ENCODE data around the gene BRICD5.
A peak's percentile ranks its signal among the peaks of the same experiment; 100 is the strongest.

Gene BRICD5

DNA sequence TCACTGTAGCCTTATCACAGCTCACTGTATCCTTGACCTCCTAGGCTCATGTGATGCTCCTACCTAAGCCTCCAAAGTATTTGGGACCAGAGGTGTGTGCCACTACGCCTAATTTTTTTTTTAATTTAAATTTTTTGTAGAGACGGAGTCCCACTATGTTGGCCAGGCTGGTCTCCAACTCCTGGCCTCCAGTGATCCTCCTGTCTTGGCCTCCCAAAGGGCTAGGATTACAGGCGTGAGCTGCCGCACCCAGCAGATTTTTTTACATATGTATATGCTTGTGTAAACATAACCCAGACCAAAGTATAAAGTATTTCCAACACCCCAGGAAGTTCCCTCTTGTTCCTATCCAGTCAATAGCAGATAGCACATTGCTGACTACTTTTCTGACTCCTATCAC is 5.7 kb upstream of the BRICD5 start:
- Histone ChIP-seq H3K9ac (no peak overlapping the region; a peak in 1 of 22 replicates), H3K4me3 (peak overlapping the region in 1 of 10 experiments; percentile 91; a peak in 1 of 20 replicates), H3K36me3 (peaks cover 6 to 16% (median 13%) of the 10 kb centered on the region in 11 experiments; a peak in 15 of 22 replicates), H3K4me1 (peaks cover 23 to 32% (median 28%) of the 10 kb centered on the region in 10 experiments), H3K27ac (peak overlapping the region in 4 of 11 experiments; percentile 86 to 91 (median 90); a peak in 4 of 22 replicates), H3K9me3 (replicated peaks in 1 of 11) (no peaks in the 10 kb centered on the region), H4K20me1 (peaks cover 8 to 30% (median 24%) of the 10 kb centered on the region in 11 experiments; a peak in 20 of 22 replicates), H3K4me2 (peak overlapping the region in 10 of 11 experiments; percentile 68 to 98 (median 85); a peak in 13 of 22 replicates), H3K27me3 (no peaks in the 10 kb centered on the region)
- TF ChIP-seq Cebpa-rat (IDR thresholded peaks at IDR 0.05): no peak

GRCh38 chr16:2214719-2214968 is 4.0 kb upstream of the BRICD5 start, which contains the start of gene PGP:
Gene PGP, minus strand, starts transcription at chr16:2214840. Its CDS starts 63 bp downstream, at chr16:2214777.
- peaks cover 13 to 33% (median 21%) of the 10 kb centered on the region in 11 experiments; a peak in 21 of 22 replicates for H3K36me3 ChIP-seq
- peak within 1 kb of the TSS; percentile 83 to 98 (median 94) for H3K4me3 ChIP-seq
- H3K27ac ChIP-seq: peak within 1 kb of the TSS; percentile 72 to 92 (median 89)
- peak within 1 kb of the TSS; percentile 95 to 100 (median 99) for H3K4me2 ChIP-seq
- no peak for TF ChIP-seq Cebpa-rat (IDR thresholded peaks at IDR 0.05)
- H3K9me3 ChIP-seq (replicated peaks in 1 of 11): no peaks in the 10 kb centered on the region
- no peaks in the 10 kb centered on the region for H3K27me3 ChIP-seq
- peak within 1 kb of the TSS; percentile 83 to 94 (median 89) for H3K9ac ChIP-seq
- peaks cover 8 to 46% (median 36%) of the 10 kb centered on the region in 11 experiments; a peak in 20 of 22 replicates for H4K20me1 ChIP-seq
- H3K4me1 ChIP-seq: peaks cover 23 to 37% (median 29%) of the 10 kb centered on the region in 10 experiments

DNA sequence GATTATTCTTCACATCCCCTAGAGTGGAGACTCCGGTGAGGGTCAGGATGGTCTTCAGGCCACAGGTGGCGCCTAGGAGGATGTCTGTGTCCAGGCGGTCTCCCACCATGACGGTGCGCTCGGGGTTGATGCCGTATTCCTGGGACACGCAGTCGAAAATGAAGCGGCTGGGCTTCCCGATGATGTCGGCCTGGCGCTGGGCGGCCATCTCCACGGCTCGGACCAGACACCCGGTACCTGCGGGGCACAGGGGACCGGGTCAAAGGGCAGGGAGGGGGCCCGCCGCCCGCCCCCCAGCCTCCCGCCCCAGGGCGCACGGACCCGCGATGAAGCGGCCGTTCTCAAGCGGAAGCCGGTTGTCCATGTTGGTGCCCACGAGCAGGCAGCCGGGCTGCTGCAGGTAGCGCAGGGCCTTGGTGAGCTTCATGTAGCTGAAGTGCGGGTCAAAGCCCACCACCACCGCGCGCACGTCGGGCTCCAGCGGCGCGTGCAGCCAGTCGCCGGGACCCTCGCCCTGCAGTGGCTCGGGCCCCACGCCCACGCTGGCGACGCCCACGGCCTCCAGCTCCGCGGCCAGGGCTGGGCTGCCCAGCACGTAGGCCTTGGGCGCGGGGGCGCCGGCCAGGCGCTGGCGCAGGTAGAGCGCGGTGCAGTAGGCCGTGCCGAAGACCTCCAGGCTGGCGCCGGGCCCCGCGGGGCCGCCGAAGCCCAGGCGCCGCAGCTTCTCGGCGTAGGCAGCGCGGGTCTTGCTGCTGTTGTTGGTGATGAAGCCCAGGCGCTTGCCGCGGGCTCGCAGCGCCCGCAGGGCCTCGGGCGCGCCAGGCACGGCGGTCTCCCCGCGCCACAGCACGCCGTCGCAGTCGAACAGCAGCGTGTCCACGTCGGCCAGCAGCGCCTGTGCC is 3.4 kb upstream of the BRICD5 start:
- Histone ChIP-seq H3K36me3 (peaks cover 19 to 38% (median 27%) of the 10 kb centered on the region in 11 experiments), H3K4me2 (peak overlapping the region; percentile 95 to 100 (median 99)), H3K4me3 (peak overlapping the region; percentile 83 to 98 (median 94)), H4K20me1 (peaks cover 8 to 52% (median 36%) of the 10 kb centered on the region in 11 experiments; a peak in 20 of 22 replicates), H3K9ac (peak overlapping the region; percentile 83 to 94 (median 89)), H3K27ac (peak overlapping the region; percentile 67 to 91 (median 78)), H3K27me3 (no peaks in the 10 kb centered on the region), H3K9me3 (replicated peaks in 1 of 11) (no peaks in the 10 kb centered on the region), H3K4me1 (peaks cover 23 to 37% (median 29%) of the 10 kb centered on the region in 10 experiments)
- TF ChIP-seq Cebpa-rat (IDR thresholded peaks at IDR 0.05): no peak

DNA sequence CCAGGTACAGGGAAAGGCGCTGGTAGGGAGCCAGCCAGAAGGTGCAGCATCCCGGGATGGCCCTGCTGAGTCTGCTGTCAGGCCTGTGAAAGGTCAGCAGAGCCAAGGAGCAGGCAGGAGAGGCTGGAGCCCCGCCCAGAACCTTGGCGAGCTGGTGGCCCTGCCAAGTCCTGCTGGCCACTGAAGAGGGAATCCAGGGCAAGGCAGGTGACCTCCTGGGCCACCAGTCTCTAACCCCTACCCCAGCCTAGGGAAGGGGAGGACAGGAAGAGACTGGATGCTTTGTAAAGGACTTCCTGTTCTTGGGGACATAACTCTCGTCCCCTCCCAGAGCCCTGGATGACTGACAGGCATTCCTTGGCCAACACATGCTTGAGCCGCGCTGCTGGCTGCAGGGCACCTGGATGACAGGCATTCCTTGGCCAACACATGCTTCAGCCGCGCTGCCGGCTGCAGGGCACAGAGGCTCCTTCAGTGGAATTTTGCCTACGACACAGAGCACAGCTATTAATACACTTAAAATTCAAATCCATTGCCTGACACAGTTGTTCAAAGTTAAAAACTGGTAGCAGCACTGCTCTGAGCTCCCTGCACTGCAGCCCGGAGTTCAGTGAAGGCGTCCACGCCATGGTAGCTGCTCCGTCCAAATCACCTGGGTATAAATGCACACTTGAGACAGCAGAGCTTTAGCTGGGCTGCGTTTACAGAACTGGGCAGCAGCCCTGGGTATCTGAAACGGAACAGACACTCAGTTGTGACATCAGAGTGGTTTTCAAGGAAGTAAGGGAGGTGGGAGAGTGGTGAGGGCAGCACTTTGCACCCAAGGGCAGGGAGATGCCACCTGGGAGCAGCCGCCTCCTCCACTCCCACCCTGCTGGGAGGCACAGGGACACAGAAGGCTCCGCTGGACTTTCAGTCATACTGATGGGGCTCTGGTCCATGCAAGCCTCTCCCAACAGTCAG is 2.0 kb upstream of the BRICD5 start:
- H3K9ac ChIP-seq: peak overlapping the region; percentile 83 to 94 (median 89)
- H3K4me3 ChIP-seq: peak overlapping the region; percentile 83 to 98 (median 94)

GRCh38 chr16:2211923-2212347 is 1.3 kb upstream of the BRICD5 start:
- H3K27ac ChIP-seq: peak overlapping the region in 1 of 11 experiments; percentile 23; a peak in 1 of 22 replicates
- no peaks in the 10 kb centered on the region for H3K9me3 ChIP-seq (replicated peaks in 1 of 11)
- H3K9ac ChIP-seq: peak overlapping the region in 10 of 11 experiments; percentile 33 to 94 (median 88); a peak in 18 of 22 replicates
- H4K20me1 ChIP-seq: peaks cover 8 to 72% (median 36%) of the 10 kb centered on the region in 11 experiments; a peak in 20 of 22 replicates
- H3K4me2 ChIP-seq: peak overlapping the region; percentile 95 to 100 (median 99)
- TF ChIP-seq Cebpa-rat (IDR thresholded peaks at IDR 0.05): no peak
- peaks cover 40 to 60% (median 48%) of the 10 kb centered on the region in 11 experiments for H3K36me3 ChIP-seq
- H3K4me1 ChIP-seq: peaks cover 30 to 48% (median 40%) of the 10 kb centered on the region in 10 experiments
- H3K27me3 ChIP-seq: no peaks in the 10 kb centered on the region
- peak overlapping the region in 6 of 10 experiments; percentile 10 to 98 (median 90); a peak in 7 of 20 replicates for H3K4me3 ChIP-seq

More for the DNA sequence above, 2.0 kb upstream of the BRICD5 start:
- H3K36me3 ChIP-seq: peaks cover 33 to 53% (median 41%) of the 10 kb centered on the region in 11 experiments
- peak overlapping the region; percentile 95 to 100 (median 99) for H3K4me2 ChIP-seq
- peaks cover 23 to 41% (median 33%) of the 10 kb centered on the region in 10 experiments for H3K4me1 ChIP-seq
- peak overlapping the region in 5 of 11 experiments; percentile 4 to 84 (median 35); a peak in 6 of 22 replicates for H3K27ac ChIP-seq
- no peaks in the 10 kb centered on the region for H3K9me3 ChIP-seq (replicated peaks in 1 of 11)
- TF ChIP-seq Cebpa-rat (IDR thresholded peaks at IDR 0.05): no peak
- H4K20me1 ChIP-seq: peaks cover 8 to 65% (median 36%) of the 10 kb centered on the region in 11 experiments; a peak in 20 of 22 replicates
- no peaks in the 10 kb centered on the region for H3K27me3 ChIP-seq

GRCh38 chr16:2210009-2210332 is 692 bp downstream of the BRICD5 start:
- Histone ChIP-seq H3K36me3 (peaks cover 42 to 63% (median 51%) of the 10 kb centered on the region in 11 experiments), H4K20me1 (peaks cover 8 to 76% (median 36%) of the 10 kb centered on the region in 11 experiments; a peak in 20 of 22 replicates), H3K4me3 (no peak overlapping the region), H3K27ac (no peak overlapping the region), H3K9me3 (replicated peaks in 1 of 11) (no peaks in the 10 kb centered on the region), H3K27me3 (no peaks in the 10 kb centered on the region), H3K9ac (peak overlapping the region in 1 of 11 experiments; percentile 1; a peak in 2 of 22 replicates), H3K4me1 (peaks cover 35 to 53% (median 46%) of the 10 kb centered on the region in 10 experiments), H3K4me2 (no peak overlapping the region)
- no peak for TF ChIP-seq Cebpa-rat (IDR thresholded peaks at IDR 0.05)

DNA sequence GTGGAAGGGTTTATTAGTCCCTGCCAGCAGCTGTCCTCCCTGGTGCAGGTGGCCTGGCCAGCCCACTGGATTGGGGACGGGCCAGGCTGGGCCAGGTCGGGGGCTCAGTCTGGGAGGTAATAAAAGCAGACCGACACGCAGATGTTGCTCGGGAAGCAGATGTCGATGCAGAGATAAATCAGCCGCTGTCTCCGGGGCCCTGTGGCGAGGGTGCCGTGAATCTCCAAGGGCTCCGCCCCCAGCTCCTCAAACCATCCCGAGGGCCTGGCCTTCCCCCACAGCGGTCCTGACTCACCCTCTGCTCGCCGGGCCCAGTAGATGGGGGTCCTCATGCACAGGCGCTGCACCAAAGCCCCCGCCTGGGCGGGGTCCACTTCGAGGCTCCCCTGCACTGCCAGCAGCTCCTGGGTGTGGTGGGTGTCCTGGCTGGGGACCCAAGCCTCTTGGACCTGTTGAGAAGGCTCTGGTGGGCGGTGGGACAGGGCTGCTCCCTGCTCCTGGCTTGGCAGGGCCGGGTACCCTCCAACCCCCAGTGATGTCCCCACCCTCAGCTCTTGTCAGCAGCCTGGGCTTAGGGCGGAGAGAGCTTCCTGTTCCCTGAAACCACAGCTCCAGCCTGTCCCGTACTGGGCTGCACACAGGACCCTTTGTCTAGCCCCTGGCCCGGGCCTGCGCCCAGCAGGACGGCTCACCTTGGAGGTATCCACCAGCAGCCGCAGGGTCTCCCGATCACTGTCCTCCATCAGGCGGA is 1.2 kb downstream of the BRICD5 start:
- Histone ChIP-seq H3K36me3 (peaks cover 42 to 63% (median 51%) of the 10 kb centered on the region in 11 experiments), H3K4me2 (no peak overlapping the region), H3K9ac (peak overlapping the region in 3 of 11 experiments; percentile 1 to 11 (median 9); a peak in 3 of 22 replicates), H4K20me1 (peaks cover 8 to 76% (median 36%) of the 10 kb centered on the region in 11 experiments; a peak in 20 of 22 replicates), H3K9me3 (replicated peaks in 1 of 11) (no peaks in the 10 kb centered on the region), H3K27ac (no peak overlapping the region), H3K4me3 (no peak overlapping the region), H3K27me3 (no peaks in the 10 kb centered on the region), H3K4me1 (peaks cover 40 to 58% (median 51%) of the 10 kb centered on the region in 10 experiments)
- TF ChIP-seq Cebpa-rat (IDR thresholded peaks at IDR 0.05): no peak

All from BLaER1 treated with 17β-estradiol and CSF1 and Interleukin-3, amounts not matched to agents 10 nM and 100 nM (cell line).